ENCODE results near the gene ZSWIM1. TPM values are rescaled to one million over a fixed set of nuclear protein-coding genes. Genes with fewer than 3 reads are reported as not detected.

ZSWIM1 gene
- total RNA-seq, 1 experiment from 2014 or later: 7.6 TPM

DNA sequence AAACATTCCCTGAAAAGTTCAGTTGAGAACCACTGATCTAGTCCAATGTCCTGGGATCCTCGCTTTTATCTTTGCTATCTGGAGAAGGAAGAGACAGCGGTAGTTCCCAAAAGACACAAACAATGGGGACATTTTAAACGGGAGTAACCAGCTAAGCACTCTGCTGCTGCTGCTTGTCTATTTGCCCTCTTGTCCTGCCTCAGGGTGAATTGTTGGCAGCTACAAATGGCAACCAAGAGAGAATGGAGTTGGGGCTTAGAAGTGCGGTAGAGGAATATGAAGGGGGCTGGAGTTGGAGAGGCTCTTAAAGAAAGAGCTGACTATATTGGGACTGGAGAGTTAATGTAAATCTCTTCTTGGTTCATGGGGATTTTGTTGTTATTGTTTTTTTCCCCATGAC is 6.5 kb upstream of the ZSWIM1 start:
- peaks cover 7% of the 10 kb centered on the region for H3K36me3 Mint-ChIP-seq (ENCODE audit: insufficient read depth, unreplicated experiment)
- no TSS peak for BruUV-seq (replicated peaks)
- intact Hi-C loops (cut with micrococcal nuclease): no loop called here
- no peaks in the 10 kb centered on the region for H3K4me1 Mint-ChIP-seq (ENCODE audit: insufficient read depth, unreplicated experiment)
- POLR2A ChIA-PET: interaction anchor here (1.1 kb wide), 1 partner anchor 31 kb away, joined by 4 read pairs; no protein-coding TSS in a partner anchor
- CTCF ChIA-PET: interaction anchor here (0.6 kb wide), 1 partner anchor 88 kb away, joined by 3 read pairs; no protein-coding TSS in a partner anchor
- H3K9me3 Mint-ChIP-seq (ENCODE audit: unreplicated experiment): no peaks in the 10 kb centered on the region
- H3K27me3 Mint-ChIP-seq (ENCODE audit: insufficient read depth, unreplicated experiment): no peaks in the 10 kb centered on the region
- TF ChIP-seq, protein P1, sequence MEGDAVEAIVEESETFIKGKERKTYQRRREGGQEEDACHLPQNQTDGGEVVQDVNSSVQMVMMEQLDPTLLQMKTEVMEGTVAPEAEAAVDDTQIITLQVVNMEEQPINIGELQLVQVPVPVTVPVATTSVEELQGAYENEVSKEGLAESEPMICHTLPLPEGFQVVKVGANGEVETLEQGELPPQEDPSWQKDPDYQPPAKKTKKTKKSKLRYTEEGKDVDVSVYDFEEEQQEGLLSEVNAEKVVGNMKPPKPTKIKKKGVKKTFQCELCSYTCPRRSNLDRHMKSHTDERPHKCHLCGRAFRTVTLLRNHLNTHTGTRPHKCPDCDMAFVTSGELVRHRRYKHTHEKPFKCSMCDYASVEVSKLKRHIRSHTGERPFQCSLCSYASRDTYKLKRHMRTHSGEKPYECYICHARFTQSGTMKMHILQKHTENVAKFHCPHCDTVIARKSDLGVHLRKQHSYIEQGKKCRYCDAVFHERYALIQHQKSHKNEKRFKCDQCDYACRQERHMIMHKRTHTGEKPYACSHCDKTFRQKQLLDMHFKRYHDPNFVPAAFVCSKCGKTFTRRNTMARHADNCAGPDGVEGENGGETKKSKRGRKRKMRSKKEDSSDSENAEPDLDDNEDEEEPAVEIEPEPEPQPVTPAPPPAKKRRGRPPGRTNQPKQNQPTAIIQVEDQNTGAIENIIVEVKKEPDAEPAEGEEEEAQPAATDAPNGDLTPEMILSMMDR (IDR thresholded peaks at IDR 0.05; ENCODE audit: unreplicated experiment): no peak
- no peak overlapping the region for H3K27ac Mint-ChIP-seq (ENCODE audit: low read depth, unreplicated experiment)
- no peak for DNase-seq (ENCODE audit: unreplicated experiment)
- no peak overlapping the region for H3K4me3 Mint-ChIP-seq (ENCODE audit: unreplicated experiment)

DNA sequence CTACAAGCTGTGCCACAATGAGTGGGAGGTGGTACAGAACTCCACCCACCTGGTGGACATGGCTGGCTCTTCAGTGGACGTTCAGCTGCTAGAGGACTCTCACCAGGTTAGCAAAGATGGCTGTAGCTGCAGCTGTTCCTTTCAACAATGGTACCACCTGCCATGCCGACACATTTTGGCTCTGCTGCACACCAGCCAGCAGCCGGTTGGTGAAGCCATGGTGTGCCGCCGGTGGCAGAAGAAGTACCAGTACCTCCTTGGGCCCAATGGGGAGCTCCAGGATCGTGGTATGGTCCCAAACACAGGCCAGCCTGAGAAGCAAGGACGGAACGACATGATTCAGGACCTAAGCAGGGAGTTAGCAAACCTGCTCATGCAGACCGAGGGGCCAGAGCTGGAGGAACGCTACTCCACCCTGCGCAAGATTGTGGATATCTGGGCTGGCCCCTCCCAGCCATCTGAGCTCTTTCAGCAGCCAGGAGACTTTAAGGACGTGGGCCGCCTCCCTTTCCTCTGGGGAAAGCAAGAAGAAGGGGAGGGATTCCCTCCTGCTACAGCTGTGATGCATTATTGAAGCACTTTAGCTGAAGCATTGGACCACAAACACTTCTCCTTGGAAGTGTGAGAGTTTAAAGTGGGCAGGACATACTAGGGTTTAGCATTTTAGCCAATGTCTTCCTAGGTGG is 2.8 kb upstream of the ZSWIM1 start:
- peaks cover 15% of the 10 kb centered on the region for H3K4me1 Mint-ChIP-seq (ENCODE audit: insufficient read depth, unreplicated experiment)

DNA sequence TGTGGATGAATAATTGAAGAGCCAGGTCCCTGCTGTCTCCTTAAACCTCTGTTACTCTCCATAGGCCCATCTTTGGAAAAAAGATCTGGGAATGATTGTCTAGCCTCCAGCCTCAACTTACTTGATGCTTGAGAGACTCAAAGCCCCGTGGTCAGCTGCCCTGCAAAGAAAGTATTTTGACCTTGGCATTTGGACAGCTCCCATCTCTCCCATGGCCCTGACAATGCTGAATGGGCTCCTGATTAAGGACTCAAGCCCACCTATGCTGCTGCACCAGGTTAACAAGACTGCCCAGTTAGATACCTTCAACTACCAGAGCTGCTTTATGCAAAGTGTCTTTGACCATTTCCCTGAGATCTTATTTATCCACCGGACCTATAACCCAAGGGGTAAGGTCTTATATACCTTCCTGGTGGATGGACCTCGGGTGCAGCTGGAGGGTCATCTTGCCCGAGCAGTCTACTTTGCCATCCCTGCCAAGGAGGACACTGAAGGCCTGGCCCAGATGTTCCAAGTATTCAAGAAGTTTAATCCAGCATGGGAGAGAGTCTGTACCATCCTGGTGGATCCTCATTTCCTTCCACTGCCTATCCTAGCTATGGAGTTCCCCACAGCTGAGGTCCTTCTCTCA is 1.6 kb downstream of the ZSWIM1 start:
- no peak overlapping the region for H3K27ac Mint-ChIP-seq (ENCODE audit: low read depth, unreplicated experiment)
- TF ChIP-seq, protein P1 (IDR thresholded peaks at IDR 0.05; ENCODE audit: unreplicated experiment): no peak

More for the DNA sequence above, 2.8 kb upstream of the ZSWIM1 start:
- CTCF ChIA-PET: interaction anchor here (0.6 kb wide), 1 partner anchor 214 kb away, joined by 3 read pairs; no protein-coding TSS in a partner anchor
- H3K27ac Mint-ChIP-seq (ENCODE audit: low read depth, unreplicated experiment): no peak overlapping the region
- H3K36me3 Mint-ChIP-seq (ENCODE audit: insufficient read depth, unreplicated experiment): no peaks in the 10 kb centered on the region
- no TSS peak for BruUV-seq (replicated peaks)
- TF ChIP-seq, protein P1 (IDR thresholded peaks at IDR 0.05; ENCODE audit: unreplicated experiment): no peak
- POLR2A ChIA-PET: interaction anchor here (1.2 kb wide), 1 partner anchor 14 kb away, joined by 4 read pairs; no protein-coding TSS in a partner anchor
- intact Hi-C loops (cut with micrococcal nuclease): no loop called here
- H3K4me3 Mint-ChIP-seq (ENCODE audit: unreplicated experiment): no peak overlapping the region
- H3K27me3 Mint-ChIP-seq (ENCODE audit: insufficient read depth, unreplicated experiment): no peaks in the 10 kb centered on the region
- no peak for DNase-seq (ENCODE audit: unreplicated experiment)
- H3K9me3 Mint-ChIP-seq (ENCODE audit: unreplicated experiment): no peaks in the 10 kb centered on the region

DNA sequence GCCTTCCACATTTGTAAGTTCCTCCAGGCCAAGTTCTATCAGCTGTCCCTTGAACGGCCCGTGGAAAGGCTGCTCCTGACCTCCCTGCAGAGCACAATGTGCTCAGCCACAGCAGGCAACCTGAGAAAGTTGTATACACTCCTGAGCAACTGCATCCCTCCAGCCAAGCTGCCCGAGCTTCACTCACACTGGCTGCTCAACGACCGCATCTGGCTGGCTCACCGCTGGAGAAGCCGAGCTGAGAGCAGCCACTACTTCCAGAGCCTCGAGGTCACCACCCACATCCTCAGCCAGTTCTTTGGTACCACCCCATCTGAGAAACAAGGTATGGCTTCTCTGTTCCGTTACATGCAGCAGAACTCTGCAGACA is 2.1 kb downstream of the ZSWIM1 start:
- H3K4me1 Mint-ChIP-seq (ENCODE audit: insufficient read depth, unreplicated experiment): peaks cover 21% of the 10 kb centered on the region
- ChIA-PET CTCF (interaction anchor here (1.0 to 2.7 kb wide), 5 partner anchors 16 to 104 kb away, joined by 3 to 12 read pairs (median 4); no protein-coding TSS in a partner anchor), POLR2A (interaction anchor here (3.2 to 4.8 kb wide), 4 partner anchors 9 to 52 kb away, joined by 27 to 74 read pairs (median 40); partner anchors contain the start of genes ACOT8, CTSA, NEURL2 and PCIF1)
- BruUV-seq (replicated peaks): no TSS peak
- no peak for DNase-seq (ENCODE audit: unreplicated experiment)
- H3K4me3 Mint-ChIP-seq (ENCODE audit: unreplicated experiment): no peak overlapping the region
- TF ChIP-seq, protein P1 (IDR thresholded peaks at IDR 0.05; ENCODE audit: unreplicated experiment): no peak
- H3K27ac Mint-ChIP-seq (ENCODE audit: low read depth, unreplicated experiment): no peak overlapping the region
- no peaks in the 10 kb centered on the region for H3K9me3 Mint-ChIP-seq (ENCODE audit: unreplicated experiment)
- H3K36me3 Mint-ChIP-seq (ENCODE audit: insufficient read depth, unreplicated experiment): peaks cover 11% of the 10 kb centered on the region
- intact Hi-C loops (cut with micrococcal nuclease): loop anchor here (10.0 kb wide), 1 partner anchor 48 kb away; the partner anchor contains the start of gene SNX21
- H3K27me3 Mint-ChIP-seq (ENCODE audit: insufficient read depth, unreplicated experiment): no peaks in the 10 kb centered on the region

More for the DNA sequence above, 1.6 kb downstream of the ZSWIM1 start:
- Mint-ChIP-seq H3K4me3 (ENCODE audit: unreplicated experiment) (peak overlapping the region; percentile 97), H3K27me3 (ENCODE audit: insufficient read depth, unreplicated experiment) (no peaks in the 10 kb centered on the region), H3K9me3 (ENCODE audit: unreplicated experiment) (no peaks in the 10 kb centered on the region), H3K36me3 (ENCODE audit: insufficient read depth, unreplicated experiment) (peaks cover 11% of the 10 kb centered on the region), H3K4me1 (ENCODE audit: insufficient read depth, unreplicated experiment) (peaks cover 21% of the 10 kb centered on the region)
- DNase-seq (ENCODE audit: unreplicated experiment): no peak
- BruUV-seq (replicated peaks): no TSS peak
- POLR2A ChIA-PET: interaction anchor here (1.3 to 4.8 kb wide), 8 partner anchors 9 to 83 kb away, joined by 3 to 74 read pairs (median 27); partner anchors contain the start of genes ACOT8, CTSA, NEURL2 and PCIF1
- CTCF ChIA-PET: interaction anchor here (0.6 to 3.0 kb wide), 8 partner anchors 9 to 105 kb away, joined by 3 to 15 read pairs (median 5); partner anchors contain the start of genes CTSA and NEURL2
- intact Hi-C loops (cut with micrococcal nuclease): loop anchor here (10.0 kb wide), 1 partner anchor 48 kb away; the partner anchor contains the start of gene SNX21

Measured in MCF 10A (cell line).